ENCODE measurements around the gene MAPK10. TPM values are rescaled to one million over a fixed set of nuclear protein-coding genes. Genes with fewer than 3 reads are reported as not detected.

Gene MAPK10
- total and polyA plus RNA-seq, 2 experiments from 2014 or later = 3.6 to 8.1 TPM

DNA sequence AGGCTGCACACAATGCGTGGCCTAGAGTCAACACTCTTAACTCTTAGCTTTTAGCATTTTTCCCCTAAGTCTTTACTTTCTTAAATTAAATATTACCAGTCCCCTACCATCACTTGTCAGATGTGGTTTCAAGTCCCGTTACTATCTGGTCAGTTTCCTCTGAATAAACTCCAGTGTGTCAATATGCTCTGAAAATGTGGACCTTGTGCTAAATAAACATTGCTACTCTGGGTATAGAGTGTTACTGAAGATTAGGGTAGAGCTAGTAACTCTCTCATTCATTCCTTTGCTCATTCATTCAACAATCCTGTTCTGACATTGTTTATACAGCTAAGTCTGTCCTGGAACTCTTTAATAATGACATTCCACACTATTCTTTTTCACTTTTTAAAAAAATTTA is 251.0 kb downstream of the MAPK10 start:
- peaks cover 7% of the 10 kb centered on the region; the same call in 1 of the 3 replicates for H3K4me1 Mint-ChIP-seq
- Histone ChIP-seq H2AFZ (no peak overlapping the region), H3K9me2 (ENCODE audit: insufficient read depth) (no peaks in the 10 kb centered on the region), H3K4me3 (no peak overlapping the region), H3K36me3 (ENCODE audit: insufficient read depth) (no peaks in the 10 kb centered on the region), H3K79me2 (replicated peaks; ENCODE audit: insufficient read depth) (no peaks in the 10 kb centered on the region), H3K4me2 (no peak overlapping the region), H3K27ac (ENCODE audit: low read depth) (no peak overlapping the region), H4K20me1 (replicated peaks; ENCODE audit: insufficient read depth) (no peaks in the 10 kb centered on the region), H3K4me1 (ENCODE audit: insufficient read depth) (peaks cover 7% of the 10 kb centered on the region; the same call in 1 of the 2 replicates), H3F3A (replicated peaks; ENCODE audit: low read depth) (no peaks in the 10 kb centered on the region), H3K27me3 (ENCODE audit: insufficient read depth) (no peaks in the 10 kb centered on the region)
- ATAC-seq = no peak
- no peak overlapping the region for H3K4me3 Mint-ChIP-seq
- no peak overlapping the region for H3K27ac Mint-ChIP-seq
- no peaks in the 10 kb centered on the region for H3K27me3 Mint-ChIP-seq (ENCODE audit: insufficient read depth, low read depth, poor library complexity)
- no peaks in the 10 kb centered on the region for H3K36me3 Mint-ChIP-seq (ENCODE audit: low read depth)
- TF ChIP-seq EZH2phosphoT487 (IDR thresholded peaks at IDR 0.05; ENCODE audit: unreplicated experiment) (no peak), JUNB (IDR thresholded peaks at IDR 0.05; ENCODE audit: unreplicated experiment) (no peak), NANOG (IDR thresholded peaks at IDR 0.05; ENCODE audit: borderline replicate concordance) (no peak), POLR2AphosphoS5 (IDR thresholded peaks at IDR 0.05; ENCODE audit: low read depth) (no peak), EZH2 (IDR thresholded peaks at IDR 0.05; ENCODE audit: low read depth, unreplicated experiment) (no peak), CREB1 (CRISPR knock-in tag; IDR thresholded peaks at IDR 0.05; ENCODE audit: low read depth) (no peak), ZNF331 (CRISPR knock-in tag; IDR thresholded peaks at IDR 0.05; ENCODE audit: low read depth) (no peak), ZNF114 (CRISPR knock-in tag; IDR thresholded peaks at IDR 0.05) (no peak), STAT1 (IDR thresholded peaks at IDR 0.05; ENCODE audit: unreplicated experiment) (no peak)
- TF ChIP-seq, protein P1, sequence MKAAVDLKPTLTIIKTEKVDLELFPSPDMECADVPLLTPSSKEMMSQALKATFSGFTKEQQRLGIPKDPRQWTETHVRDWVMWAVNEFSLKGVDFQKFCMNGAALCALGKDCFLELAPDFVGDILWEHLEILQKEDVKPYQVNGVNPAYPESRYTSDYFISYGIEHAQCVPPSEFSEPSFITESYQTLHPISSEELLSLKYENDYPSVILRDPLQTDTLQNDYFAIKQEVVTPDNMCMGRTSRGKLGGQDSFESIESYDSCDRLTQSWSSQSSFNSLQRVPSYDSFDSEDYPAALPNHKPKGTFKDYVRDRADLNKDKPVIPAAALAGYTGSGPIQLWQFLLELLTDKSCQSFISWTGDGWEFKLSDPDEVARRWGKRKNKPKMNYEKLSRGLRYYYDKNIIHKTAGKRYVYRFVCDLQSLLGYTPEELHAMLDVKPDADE (IDR thresholded peaks at IDR 0.05) = no peak
- TF ChIP-seq, protein P2, sequence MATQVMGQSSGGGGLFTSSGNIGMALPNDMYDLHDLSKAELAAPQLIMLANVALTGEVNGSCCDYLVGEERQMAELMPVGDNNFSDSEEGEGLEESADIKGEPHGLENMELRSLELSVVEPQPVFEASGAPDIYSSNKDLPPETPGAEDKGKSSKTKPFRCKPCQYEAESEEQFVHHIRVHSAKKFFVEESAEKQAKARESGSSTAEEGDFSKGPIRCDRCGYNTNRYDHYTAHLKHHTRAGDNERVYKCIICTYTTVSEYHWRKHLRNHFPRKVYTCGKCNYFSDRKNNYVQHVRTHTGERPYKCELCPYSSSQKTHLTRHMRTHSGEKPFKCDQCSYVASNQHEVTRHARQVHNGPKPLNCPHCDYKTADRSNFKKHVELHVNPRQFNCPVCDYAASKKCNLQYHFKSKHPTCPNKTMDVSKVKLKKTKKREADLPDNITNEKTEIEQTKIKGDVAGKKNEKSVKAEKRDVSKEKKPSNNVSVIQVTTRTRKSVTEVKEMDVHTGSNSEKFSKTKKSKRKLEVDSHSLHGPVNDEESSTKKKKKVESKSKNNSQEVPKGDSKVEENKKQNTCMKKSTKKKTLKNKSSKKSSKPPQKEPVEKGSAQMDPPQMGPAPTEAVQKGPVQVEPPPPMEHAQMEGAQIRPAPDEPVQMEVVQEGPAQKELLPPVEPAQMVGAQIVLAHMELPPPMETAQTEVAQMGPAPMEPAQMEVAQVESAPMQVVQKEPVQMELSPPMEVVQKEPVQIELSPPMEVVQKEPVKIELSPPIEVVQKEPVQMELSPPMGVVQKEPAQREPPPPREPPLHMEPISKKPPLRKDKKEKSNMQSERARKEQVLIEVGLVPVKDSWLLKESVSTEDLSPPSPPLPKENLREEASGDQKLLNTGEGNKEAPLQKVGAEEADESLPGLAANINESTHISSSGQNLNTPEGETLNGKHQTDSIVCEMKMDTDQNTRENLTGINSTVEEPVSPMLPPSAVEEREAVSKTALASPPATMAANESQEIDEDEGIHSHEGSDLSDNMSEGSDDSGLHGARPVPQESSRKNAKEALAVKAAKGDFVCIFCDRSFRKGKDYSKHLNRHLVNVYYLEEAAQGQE (IDR thresholded peaks at IDR 0.05; ENCODE audit: unreplicated experiment) = no peak
- TF ChIP-seq, protein P3, sequence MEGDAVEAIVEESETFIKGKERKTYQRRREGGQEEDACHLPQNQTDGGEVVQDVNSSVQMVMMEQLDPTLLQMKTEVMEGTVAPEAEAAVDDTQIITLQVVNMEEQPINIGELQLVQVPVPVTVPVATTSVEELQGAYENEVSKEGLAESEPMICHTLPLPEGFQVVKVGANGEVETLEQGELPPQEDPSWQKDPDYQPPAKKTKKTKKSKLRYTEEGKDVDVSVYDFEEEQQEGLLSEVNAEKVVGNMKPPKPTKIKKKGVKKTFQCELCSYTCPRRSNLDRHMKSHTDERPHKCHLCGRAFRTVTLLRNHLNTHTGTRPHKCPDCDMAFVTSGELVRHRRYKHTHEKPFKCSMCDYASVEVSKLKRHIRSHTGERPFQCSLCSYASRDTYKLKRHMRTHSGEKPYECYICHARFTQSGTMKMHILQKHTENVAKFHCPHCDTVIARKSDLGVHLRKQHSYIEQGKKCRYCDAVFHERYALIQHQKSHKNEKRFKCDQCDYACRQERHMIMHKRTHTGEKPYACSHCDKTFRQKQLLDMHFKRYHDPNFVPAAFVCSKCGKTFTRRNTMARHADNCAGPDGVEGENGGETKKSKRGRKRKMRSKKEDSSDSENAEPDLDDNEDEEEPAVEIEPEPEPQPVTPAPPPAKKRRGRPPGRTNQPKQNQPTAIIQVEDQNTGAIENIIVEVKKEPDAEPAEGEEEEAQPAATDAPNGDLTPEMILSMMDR (conservative IDR thresholded peaks at IDR 0.05; ENCODE audit: low read depth in 2 of 2) = no peak
- TF ChIP-seq, protein P4, sequence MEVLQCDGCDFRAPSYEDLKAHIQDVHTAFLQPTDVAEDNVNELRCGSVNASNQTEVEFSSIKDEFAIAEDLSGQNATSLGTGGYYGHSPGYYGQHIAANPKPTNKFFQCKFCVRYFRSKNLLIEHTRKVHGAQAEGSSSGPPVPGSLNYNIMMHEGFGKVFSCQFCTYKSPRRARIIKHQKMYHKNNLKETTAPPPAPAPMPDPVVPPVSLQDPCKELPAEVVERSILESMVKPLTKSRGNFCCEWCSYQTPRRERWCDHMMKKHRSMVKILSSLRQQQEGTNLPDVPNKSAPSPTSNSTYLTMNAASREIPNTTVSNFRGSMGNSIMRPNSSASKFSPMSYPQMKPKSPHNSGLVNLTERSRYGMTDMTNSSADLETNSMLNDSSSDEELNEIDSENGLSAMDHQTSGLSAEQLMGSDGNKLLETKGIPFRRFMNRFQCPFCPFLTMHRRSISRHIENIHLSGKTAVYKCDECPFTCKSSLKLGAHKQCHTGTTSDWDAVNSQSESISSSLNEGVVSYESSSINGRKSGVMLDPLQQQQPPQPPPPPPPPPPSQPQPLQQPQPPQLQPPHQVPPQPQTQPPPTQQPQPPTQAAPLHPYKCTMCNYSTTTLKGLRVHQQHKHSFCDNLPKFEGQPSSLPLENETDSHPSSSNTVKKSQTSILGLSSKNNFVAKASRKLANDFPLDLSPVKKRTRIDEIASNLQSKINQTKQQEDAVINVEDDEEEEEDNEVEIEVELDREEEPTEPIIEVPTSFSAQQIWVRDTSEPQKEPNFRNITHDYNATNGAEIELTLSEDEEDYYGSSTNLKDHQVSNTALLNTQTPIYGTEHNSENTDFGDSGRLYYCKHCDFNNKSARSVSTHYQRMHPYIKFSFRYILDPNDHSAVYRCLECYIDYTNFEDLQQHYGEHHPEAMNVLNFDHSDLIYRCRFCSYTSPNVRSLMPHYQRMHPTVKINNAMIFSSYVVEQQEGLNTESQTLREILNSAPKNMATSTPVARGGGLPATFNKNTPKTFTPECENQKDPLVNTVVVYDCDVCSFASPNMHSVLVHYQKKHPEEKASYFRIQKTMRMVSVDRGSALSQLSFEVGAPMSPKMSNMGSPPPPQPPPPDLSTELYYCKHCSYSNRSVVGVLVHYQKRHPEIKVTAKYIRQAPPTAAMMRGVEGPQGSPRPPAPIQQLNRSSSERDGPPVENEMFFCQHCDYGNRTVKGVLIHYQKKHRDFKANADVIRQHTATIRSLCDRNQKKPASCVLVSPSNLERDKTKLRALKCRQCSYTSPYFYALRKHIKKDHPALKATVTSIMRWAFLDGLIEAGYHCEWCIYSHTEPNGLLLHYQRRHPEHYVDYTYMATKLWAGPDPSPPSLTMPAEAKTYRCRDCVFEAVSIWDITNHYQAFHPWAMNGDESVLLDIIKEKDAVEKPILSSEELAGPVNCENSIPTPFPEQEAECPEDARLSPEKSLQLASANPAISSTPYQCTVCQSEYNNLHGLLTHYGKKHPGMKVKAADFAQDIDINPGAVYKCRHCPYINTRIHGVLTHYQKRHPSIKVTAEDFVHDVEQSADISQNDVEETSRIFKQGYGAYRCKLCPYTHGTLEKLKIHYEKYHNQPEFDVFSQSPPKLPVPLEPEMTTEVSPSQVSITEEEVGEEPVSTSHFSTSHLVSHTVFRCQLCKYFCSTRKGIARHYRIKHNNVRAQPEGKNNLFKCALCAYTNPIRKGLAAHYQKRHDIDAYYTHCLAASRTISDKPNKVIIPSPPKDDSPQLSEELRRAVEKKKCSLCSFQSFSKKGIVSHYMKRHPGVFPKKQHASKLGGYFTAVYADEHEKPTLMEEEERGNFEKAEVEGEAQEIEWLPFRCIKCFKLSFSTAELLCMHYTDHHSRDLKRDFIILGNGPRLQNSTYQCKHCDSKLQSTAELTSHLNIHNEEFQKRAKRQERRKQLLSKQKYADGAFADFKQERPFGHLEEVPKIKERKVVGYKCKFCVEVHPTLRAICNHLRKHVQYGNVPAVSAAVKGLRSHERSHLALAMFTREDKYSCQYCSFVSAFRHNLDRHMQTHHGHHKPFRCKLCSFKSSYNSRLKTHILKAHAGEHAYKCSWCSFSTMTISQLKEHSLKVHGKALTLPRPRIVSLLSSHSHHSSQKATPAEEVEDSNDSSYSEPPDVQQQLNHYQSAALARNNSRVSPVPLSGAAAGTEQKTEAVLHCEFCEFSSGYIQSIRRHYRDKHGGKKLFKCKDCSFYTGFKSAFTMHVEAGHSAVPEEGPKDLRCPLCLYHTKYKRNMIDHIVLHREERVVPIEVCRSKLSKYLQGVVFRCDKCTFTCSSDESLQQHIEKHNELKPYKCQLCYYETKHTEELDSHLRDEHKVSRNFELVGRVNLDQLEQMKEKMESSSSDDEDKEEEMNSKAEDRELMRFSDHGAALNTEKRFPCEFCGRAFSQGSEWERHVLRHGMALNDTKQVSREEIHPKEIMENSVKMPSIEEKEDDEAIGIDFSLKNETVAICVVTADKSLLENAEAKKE (CRISPR knock-in tag; IDR thresholded peaks at IDR 0.05) = no peak
- peaks cover 9% of the 10 kb centered on the region; the same call in 2 of the 3 replicates for H3K9me3 Mint-ChIP-seq
- no peak for DNase-seq (ENCODE audit: low spot score)

Data from GM23338 (cell line).